ENCODE data around the gene SLC10A7. TPM values are rescaled to one million over a fixed set of nuclear protein-coding genes. Genes with fewer than 3 reads are reported as not detected.

The SLC10A7 gene
- total RNA-seq, 1 donor from 2014 or later: 22.9 TPM

GRCh38 chr4:146482788-146483187 is 39.0 kb downstream of the SLC10A7 start:
- intact Hi-C loops (cut with micrococcal nuclease): no loop called here
- DNase-seq: no peak
- H3K9me3 Mint-ChIP-seq: peaks cover 17% of the 10 kb centered on the region
- peaks cover 18% of the 10 kb centered on the region for H3K4me1 Mint-ChIP-seq
- H3K36me3 Mint-ChIP-seq (ENCODE audit: low read depth): peaks cover 50% of the 10 kb centered on the region
- H3K27ac Mint-ChIP-seq: no peak overlapping the region
- H3K4me3 Mint-ChIP-seq: no peak overlapping the region
- H3K27me3 Mint-ChIP-seq: no peaks in the 10 kb centered on the region

- H3K27me3 Mint-ChIP-seq: no peaks in the 10 kb centered on the region
- peaks cover 8% of the 10 kb centered on the region for H3K4me1 Mint-ChIP-seq
- H3K9me3 Mint-ChIP-seq: peaks cover 17% of the 10 kb centered on the region
- DNase-seq: no peak
- peaks cover 38% of the 10 kb centered on the region for H3K36me3 Mint-ChIP-seq (ENCODE audit: low read depth)
- no peak overlapping the region for H3K27ac Mint-ChIP-seq
- intact Hi-C loops (cut with micrococcal nuclease): no loop called here
- no peak overlapping the region for H3K4me3 Mint-ChIP-seq
These were observed 40.5 kb downstream of the SLC10A7 start for GRCh38 chr4:146481246-146481645.

- Mint-ChIP-seq H3K36me3 (ENCODE audit: low read depth) (peaks cover 21% of the 10 kb centered on the region), H3K4me3 (no peak overlapping the region), H3K27ac (no peak overlapping the region), H3K27me3 (no peaks in the 10 kb centered on the region), H3K9me3 (peaks cover 10% of the 10 kb centered on the region), H3K4me1 (peaks cover 5% of the 10 kb centered on the region)
- intact Hi-C loops (cut with micrococcal nuclease): no loop called here
- no peak for DNase-seq
These were observed 43.7 kb downstream of the SLC10A7 start for GRCh38 chr4:146478009-146478408.

DNA sequence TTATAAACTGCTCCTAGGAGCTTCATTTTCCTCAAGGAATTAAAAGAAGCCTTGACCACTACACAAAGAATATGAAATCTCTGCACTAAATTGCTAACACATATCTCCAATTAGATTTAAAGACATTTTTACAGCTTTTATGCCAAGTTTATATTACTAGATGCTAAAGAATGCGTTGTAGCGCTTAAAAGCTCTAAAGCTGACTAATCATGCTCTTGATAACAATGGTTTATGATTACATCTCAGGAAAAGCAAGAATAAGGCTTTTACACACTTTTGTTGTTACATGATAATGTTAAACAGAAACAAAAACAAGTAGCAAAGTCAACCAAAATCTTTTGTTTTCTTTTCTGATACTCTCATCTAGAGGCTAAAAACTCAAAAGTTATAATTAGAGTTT is 44.7 kb downstream of the SLC10A7 start:
- no peaks in the 10 kb centered on the region for H3K27me3 Mint-ChIP-seq
- intact Hi-C loops (cut with micrococcal nuclease): no loop called here
- H3K4me1 Mint-ChIP-seq: peaks cover 5% of the 10 kb centered on the region
- DNase-seq: no peak
- no peak overlapping the region for H3K27ac Mint-ChIP-seq
- peaks cover 12% of the 10 kb centered on the region for H3K36me3 Mint-ChIP-seq (ENCODE audit: low read depth)
- H3K9me3 Mint-ChIP-seq: peaks cover 9% of the 10 kb centered on the region
- no peak overlapping the region for H3K4me3 Mint-ChIP-seq

DNA sequence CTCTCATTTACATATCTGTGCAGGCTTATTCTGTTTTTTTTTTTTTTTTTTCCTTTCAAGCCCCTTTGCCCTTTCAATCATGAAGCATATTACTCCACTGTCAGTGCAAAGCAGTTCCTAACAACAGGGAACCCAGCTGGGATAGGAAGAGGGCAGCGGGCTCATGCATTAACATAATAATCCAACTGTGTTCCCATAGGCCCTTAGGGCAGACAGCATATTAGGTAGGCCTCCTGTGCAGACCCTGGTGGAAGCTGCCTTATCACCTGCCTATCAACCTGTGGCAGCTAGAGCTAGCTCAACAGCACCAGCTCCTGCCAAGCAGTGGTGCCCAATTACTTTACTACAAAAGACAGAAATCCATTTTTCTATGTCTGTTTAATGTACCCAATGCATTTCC is 49.3 kb downstream of the SLC10A7 start:
- Mint-ChIP-seq H3K36me3 (ENCODE audit: low read depth) (peaks cover 6% of the 10 kb centered on the region), H3K27ac (no peak overlapping the region), H3K9me3 (no peaks in the 10 kb centered on the region), H3K27me3 (no peaks in the 10 kb centered on the region), H3K4me3 (no peak overlapping the region), H3K4me1 (peaks cover 4% of the 10 kb centered on the region)
- no peak for DNase-seq
- intact Hi-C loops (cut with micrococcal nuclease): no loop called here

DNA sequence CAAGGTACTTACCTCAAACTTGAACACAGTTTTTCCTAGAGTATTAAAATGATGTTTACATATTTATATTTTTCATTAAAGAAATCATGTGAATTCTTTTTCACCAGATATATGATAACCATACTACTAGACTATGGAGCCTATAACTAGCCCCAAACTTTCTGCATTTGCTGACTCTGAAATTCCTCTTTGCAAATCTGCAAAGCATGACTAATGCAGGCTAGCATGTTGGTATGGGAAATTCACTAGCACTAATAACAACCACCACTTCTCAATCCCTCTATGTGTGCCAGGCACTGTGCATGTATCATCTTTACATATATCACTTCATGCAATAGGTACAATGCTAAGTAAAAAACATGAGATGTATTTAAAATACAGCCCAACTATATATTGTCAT is 51.1 kb downstream of the SLC10A7 start:
- peaks cover 6% of the 10 kb centered on the region for H3K36me3 Mint-ChIP-seq (ENCODE audit: low read depth)
- H3K4me3 Mint-ChIP-seq: no peak overlapping the region
- H3K9me3 Mint-ChIP-seq: no peaks in the 10 kb centered on the region
- H3K27me3 Mint-ChIP-seq: no peaks in the 10 kb centered on the region
- DNase-seq: no peak
- intact Hi-C loops (cut with micrococcal nuclease): no loop called here
- H3K27ac Mint-ChIP-seq: no peak overlapping the region
- peaks cover 12% of the 10 kb centered on the region for H3K4me1 Mint-ChIP-seq

GRCh38 chr4:146469022-146469421 is 52.7 kb downstream of the SLC10A7 start:
- DNase-seq: no peak
- no peak overlapping the region for H3K4me3 Mint-ChIP-seq
- peaks cover 14% of the 10 kb centered on the region for H3K4me1 Mint-ChIP-seq
- no peak overlapping the region for H3K27ac Mint-ChIP-seq
- H3K9me3 Mint-ChIP-seq: no peaks in the 10 kb centered on the region
- H3K36me3 Mint-ChIP-seq (ENCODE audit: low read depth): peaks cover 6% of the 10 kb centered on the region
- intact Hi-C loops (cut with micrococcal nuclease): no loop called here
- H3K27me3 Mint-ChIP-seq: no peaks in the 10 kb centered on the region

DNA sequence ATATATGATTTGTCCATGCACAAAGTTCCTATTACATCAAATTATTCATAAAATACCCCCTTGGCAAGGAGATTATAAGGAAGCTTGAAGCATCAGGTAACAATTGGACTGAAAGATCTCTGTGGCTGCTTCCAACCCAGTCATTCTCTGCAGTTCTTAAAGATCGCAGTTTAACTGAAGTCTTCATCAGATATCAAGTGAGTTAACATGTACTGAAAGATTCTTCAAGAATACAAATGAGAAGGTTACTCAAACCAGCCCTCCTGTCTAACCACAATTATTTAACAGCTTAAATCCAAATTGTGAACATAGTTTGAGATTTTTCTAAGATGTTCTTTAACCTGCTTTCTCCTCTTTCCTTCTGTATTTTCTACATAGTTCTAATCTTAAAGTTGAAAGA is 56.1 kb downstream of the SLC10A7 start:
- no peak for DNase-seq
- peaks cover 6% of the 10 kb centered on the region for H3K36me3 Mint-ChIP-seq (ENCODE audit: low read depth)
- H3K27ac Mint-ChIP-seq: no peak overlapping the region
- H3K4me1 Mint-ChIP-seq: peaks cover 14% of the 10 kb centered on the region
- intact Hi-C loops (cut with micrococcal nuclease): no loop called here
- H3K4me3 Mint-ChIP-seq: no peak overlapping the region
- no peaks in the 10 kb centered on the region for H3K27me3 Mint-ChIP-seq
- no peaks in the 10 kb centered on the region for H3K9me3 Mint-ChIP-seq

GRCh38 chr4:146462251-146462650 is 59.5 kb downstream of the SLC10A7 start:
- no peak overlapping the region for H3K27ac Mint-ChIP-seq
- peaks cover 24% of the 10 kb centered on the region for H3K4me1 Mint-ChIP-seq
- H3K27me3 Mint-ChIP-seq: no peaks in the 10 kb centered on the region
- DNase-seq: no peak
- intact Hi-C loops (cut with micrococcal nuclease): no loop called here
- H3K9me3 Mint-ChIP-seq: peaks cover 3% of the 10 kb centered on the region
- H3K4me3 Mint-ChIP-seq: no peak overlapping the region
- H3K36me3 Mint-ChIP-seq (ENCODE audit: low read depth): peaks cover 10% of the 10 kb centered on the region

GRCh38 chr4:146458594-146458993 is 63.1 kb downstream of the SLC10A7 start:
- DNase-seq: peak; percentile 71
- Mint-ChIP-seq H3K36me3 (ENCODE audit: low read depth) (peaks cover 16% of the 10 kb centered on the region), H3K4me3 (peak overlapping the region; percentile 57)

DNA sequence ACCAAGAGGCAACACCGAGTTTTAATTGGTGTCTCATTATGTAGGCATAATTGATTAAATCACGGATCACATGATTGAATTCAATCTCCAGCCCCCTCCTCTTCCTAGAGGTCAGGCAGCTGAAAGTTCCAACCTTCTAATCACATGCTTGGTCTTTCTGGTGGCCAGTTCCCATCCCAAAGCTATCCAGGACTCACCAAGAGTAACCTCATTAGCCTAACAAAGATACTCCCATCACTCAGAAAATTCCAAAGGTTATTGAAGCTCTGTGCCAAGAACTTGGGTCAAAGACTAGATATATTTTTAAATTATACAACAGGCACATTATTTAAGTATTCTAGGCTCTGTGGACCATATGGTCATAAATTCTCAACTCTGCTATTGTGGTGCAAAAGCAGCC is 65.1 kb downstream of the SLC10A7 start:
- Mint-ChIP-seq H3K27ac (no peak overlapping the region), H3K9me3 (peaks cover 12% of the 10 kb centered on the region), H3K36me3 (ENCODE audit: low read depth) (peaks cover 20% of the 10 kb centered on the region), H3K4me1 (peaks cover 14% of the 10 kb centered on the region), H3K4me3 (no peak overlapping the region), H3K27me3 (no peaks in the 10 kb centered on the region)
- DNase-seq: no peak
- intact Hi-C loops (cut with micrococcal nuclease): loop anchor here (10.0 kb wide), 3 partner anchors 522 to 972 kb away; partner anchors contain the start of genes SMAD1 and ZNF827

More at GRCh38 chr4:146458594-146458993, 63.1 kb downstream of the SLC10A7 start:
- Mint-ChIP-seq H3K27ac (peak overlapping the region; percentile 83), H3K27me3 (no peaks in the 10 kb centered on the region), H3K4me1 (peaks cover 14% of the 10 kb centered on the region), H3K9me3 (peaks cover 10% of the 10 kb centered on the region)
- intact Hi-C loops (cut with micrococcal nuclease): loop anchor here (1.0 to 10.0 kb wide), 6 partner anchors 8 to 974 kb away; partner anchors contain the start of genes SLC10A7, SMAD1 and ZNF827

GRCh38 chr4:146453181-146453807 is 68.4 kb downstream of the SLC10A7 start:
- Mint-ChIP-seq H3K4me1 (peaks cover 26% of the 10 kb centered on the region), H3K27me3 (no peaks in the 10 kb centered on the region), H3K4me3 (no peak overlapping the region), H3K27ac (no peak overlapping the region), H3K36me3 (ENCODE audit: low read depth) (peaks cover 25% of the 10 kb centered on the region), H3K9me3 (peaks cover 17% of the 10 kb centered on the region)
- no peak for DNase-seq
- intact Hi-C loops (cut with micrococcal nuclease): loop anchor here (5.0 to 10.0 kb wide), 4 partner anchors 106 to 968 kb away; partner anchors contain the start of genes SMAD1 and ZNF827

- H3K27ac Mint-ChIP-seq: peak overlapping the region; percentile 84
- H3K27me3 Mint-ChIP-seq: no peaks in the 10 kb centered on the region
- intact Hi-C loops (cut with micrococcal nuclease): loop anchor here (1.0 to 10.0 kb wide), 6 partner anchors 8 to 966 kb away; partner anchors contain the start of genes SLC10A7, SMAD1 and ZNF827
- no peak for DNase-seq
- H3K36me3 Mint-ChIP-seq (ENCODE audit: low read depth): peaks cover 24% of the 10 kb centered on the region
- H3K4me1 Mint-ChIP-seq: peaks cover 23% of the 10 kb centered on the region
- peak overlapping the region; percentile 56 for H3K4me3 Mint-ChIP-seq
- H3K9me3 Mint-ChIP-seq: peaks cover 18% of the 10 kb centered on the region
These were observed 71.2 kb downstream of the SLC10A7 start for GRCh38 chr4:146450524-146450923.

DNA sequence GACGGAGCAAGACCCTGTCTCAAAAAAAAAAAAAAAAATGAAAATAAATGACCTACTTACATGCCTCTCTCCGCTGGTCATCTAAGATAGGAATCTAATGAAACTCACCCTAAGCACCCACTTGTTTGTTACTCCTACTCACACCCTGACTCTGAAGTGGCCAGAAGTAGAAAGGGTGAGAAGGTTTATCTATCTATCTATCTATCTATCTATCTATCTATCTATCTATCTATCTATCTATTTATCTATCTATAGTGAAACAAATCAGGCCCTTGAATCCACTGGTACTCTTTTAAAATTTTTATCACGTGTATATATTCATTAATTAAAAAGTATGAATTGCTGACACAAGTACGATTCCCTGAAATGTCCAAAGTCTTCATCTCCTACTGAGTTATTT is 75.2 kb downstream of the SLC10A7 start:
- H3K4me1 Mint-ChIP-seq: peaks cover 21% of the 10 kb centered on the region
- peaks cover 21% of the 10 kb centered on the region for H3K36me3 Mint-ChIP-seq (ENCODE audit: low read depth)
- no peaks in the 10 kb centered on the region for H3K27me3 Mint-ChIP-seq
- H3K9me3 Mint-ChIP-seq: peaks cover 12% of the 10 kb centered on the region
- no peak overlapping the region for H3K4me3 Mint-ChIP-seq
- intact Hi-C loops (cut with micrococcal nuclease): no loop called here
- no peak overlapping the region for H3K27ac Mint-ChIP-seq
- no peak for DNase-seq
